Measurements from ENCODE around the gene UPB1.
A peak's percentile ranks its signal among the peaks of the same experiment; 100 is the strongest.
"Not testable (repeated sequence)": the region's sequence is repeated elsewhere in the genome, so short reads cannot be mapped to it uniquely, and the experiment has no call there.

Gene UPB1

DNA sequence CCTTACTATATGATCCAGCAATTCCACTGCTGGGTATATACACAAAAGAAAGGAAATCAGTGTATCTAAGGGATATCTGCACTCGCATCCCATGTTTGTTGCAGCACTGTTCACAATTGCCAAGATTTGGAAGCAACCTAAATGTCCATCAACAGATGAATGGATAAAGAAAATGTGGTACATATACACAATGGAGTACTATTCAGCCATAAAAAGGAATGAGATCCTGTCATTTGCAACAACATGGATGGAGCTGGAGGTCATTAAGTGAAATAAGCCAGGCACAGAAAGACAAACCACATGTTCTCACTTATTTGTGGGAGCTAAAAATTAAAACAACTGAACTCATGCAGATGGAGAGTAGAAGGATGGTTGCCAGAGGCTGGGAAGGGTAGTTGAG lies 5.7 kb upstream of the UPB1 start:
- not testable (repeated sequence) for H4K91ac ChIP-seq (ENCODE audit: low read depth, low read length, poor library complexity); H3K14ac ChIP-seq (ENCODE audit: low read length); H2AK5ac ChIP-seq (ENCODE audit: low read depth, low read length); H3K4ac ChIP-seq (ENCODE audit: low read length); H3K9ac ChIP-seq (ENCODE audit: low read depth, low read length, poor library complexity); DNase-seq (ENCODE audit: low spot score); H3K18ac ChIP-seq (ENCODE audit: low read length); H3K4me3 ChIP-seq (ENCODE audit: low read length in 2 of 2); H3K27ac ChIP-seq (replicated peaks; ENCODE audit: low read length); H2BK12ac ChIP-seq (ENCODE audit: low read length); H3K4me1 ChIP-seq (ENCODE audit: control insufficient read depth in 2 of 2, insufficient read depth in 1 of 2, low read depth in 1 of 2, low read length in 2 of 2); H3K36me3 ChIP-seq (replicated peaks in 1 of 2; ENCODE audit: control insufficient read depth in 2 of 2, insufficient read depth in 2 of 2, low read length in 2 of 2); H3K9me3 ChIP-seq (replicated peaks in 1 of 2; ENCODE audit: control insufficient read depth in 2 of 2, insufficient read depth in 1 of 2, low read depth in 1 of 2, low read length in 2 of 2); H3K4me2 ChIP-seq (ENCODE audit: insufficient read depth, low read length, poor library complexity, severe bottlenecking); H2BK15ac ChIP-seq (ENCODE audit: low read length); H2AFZ ChIP-seq (ENCODE audit: low read length); H2BK5ac ChIP-seq (ENCODE audit: low read length); H3K79me1 ChIP-seq (ENCODE audit: low read depth, low read length); H4K8ac ChIP-seq (ENCODE audit: low read depth, low read length); H2BK120ac ChIP-seq (ENCODE audit: low read depth, low read length); H3K23ac ChIP-seq (ENCODE audit: low read depth, low read length, poor library complexity)
- WGBS, 2 donors (ENCODE audit: extremely low coverage in 2 of 2, insufficient read length in 2 of 2, insufficient replicate concordance in 1 of 2) = no CpG with 5 or more reads among the region's 1 CpG
- peaks cover 3 to 18% (median 14%) of the 10 kb centered on the region in 3 experiments for H3K27me3 ChIP-seq (ENCODE audit: control insufficient read depth in 3 of 3, insufficient read depth in 3 of 3, low read depth in 1 of 3, low read length in 3 of 3)

- H3K23ac ChIP-seq (ENCODE audit: low read depth, low read length, poor library complexity) = no peak overlapping the region
- H3K4me1 ChIP-seq (ENCODE audit: control insufficient read depth in 2 of 2, insufficient read depth in 1 of 2, low read depth in 1 of 2, low read length in 2 of 2) = peaks cover 0 to 4% of the 10 kb centered on the region in 2 donors
- H3K14ac ChIP-seq (ENCODE audit: low read length) = no peak overlapping the region
- H2BK5ac ChIP-seq (ENCODE audit: low read length) = no peak overlapping the region
- no peak overlapping the region for H4K91ac ChIP-seq (ENCODE audit: low read depth, low read length, poor library complexity)
- no peak overlapping the region for H3K18ac ChIP-seq (ENCODE audit: low read length)
- H3K4ac ChIP-seq (ENCODE audit: low read length) = no peak overlapping the region
- DNase-seq (ENCODE audit: low spot score) = no peak
- no peak overlapping the region for H2AFZ ChIP-seq (ENCODE audit: low read length)
- H3K27me3 ChIP-seq (ENCODE audit: control insufficient read depth in 3 of 3, insufficient read depth in 3 of 3, low read depth in 1 of 3, low read length in 3 of 3) = peaks cover 17 to 46% (median 37%) of the 10 kb centered on the region in 3 experiments
- no CpG with 5 or more reads among the region's 3 CpGs for WGBS, 2 donors (ENCODE audit: extremely low coverage in 2 of 2, insufficient read length in 2 of 2, insufficient replicate concordance in 1 of 2)
- H2AK5ac ChIP-seq (ENCODE audit: low read depth, low read length) = no peak overlapping the region
- H3K79me1 ChIP-seq (ENCODE audit: low read depth, low read length) = peaks cover 2% of the 10 kb centered on the region
- no peak overlapping the region for H3K4me3 ChIP-seq (ENCODE audit: low read length in 2 of 2)
- H2BK12ac ChIP-seq (ENCODE audit: low read length) = no peak overlapping the region
- no peak overlapping the region for H2BK120ac ChIP-seq (ENCODE audit: low read depth, low read length)
- no peak overlapping the region for H2BK15ac ChIP-seq (ENCODE audit: low read length)
- no peak overlapping the region for H3K4me2 ChIP-seq (ENCODE audit: insufficient read depth, low read length, poor library complexity, severe bottlenecking)
- H3K9me3 ChIP-seq (replicated peaks in 1 of 2; ENCODE audit: control insufficient read depth in 2 of 2, insufficient read depth in 1 of 2, low read depth in 1 of 2, low read length in 2 of 2) = peaks cover 7 to 9% of the 10 kb centered on the region in 2 donors
- H3K9ac ChIP-seq (ENCODE audit: low read depth, low read length, poor library complexity) = no peak overlapping the region
- H4K8ac ChIP-seq (ENCODE audit: low read depth, low read length) = no peak overlapping the region
- H3K27ac ChIP-seq (replicated peaks; ENCODE audit: low read length) = no peak overlapping the region
- no peaks in the 10 kb centered on the region for H3K36me3 ChIP-seq (replicated peaks in 1 of 2; ENCODE audit: control insufficient read depth in 2 of 2, insufficient read depth in 2 of 2, low read length in 2 of 2)
Measured at GRCh38 chr22:24492391-24492790, 2.7 kb upstream of the UPB1 start.

- H3K36me3 ChIP-seq (replicated peaks in 1 of 2; ENCODE audit: control insufficient read depth in 2 of 2, insufficient read depth in 2 of 2, low read length in 2 of 2) = no peaks in the 10 kb centered on the region
- H4K91ac ChIP-seq (ENCODE audit: low read depth, low read length, poor library complexity) = no peak overlapping the region
- peak overlapping the region; percentile 73 for H3K4me2 ChIP-seq (ENCODE audit: insufficient read depth, low read length, poor library complexity, severe bottlenecking)
- H3K14ac ChIP-seq (ENCODE audit: low read length) = no peak overlapping the region
- H3K18ac ChIP-seq (ENCODE audit: low read length) = peak overlapping the region; percentile 94
- H2AK5ac ChIP-seq (ENCODE audit: low read depth, low read length) = peak overlapping the region; percentile 24
- peak overlapping the region; percentile 57 for H2AFZ ChIP-seq (ENCODE audit: low read length)
- peak overlapping the region; percentile 81 for H2BK15ac ChIP-seq (ENCODE audit: low read length)
- H2BK12ac ChIP-seq (ENCODE audit: low read length) = peak overlapping the region; percentile 41
- H3K23ac ChIP-seq (ENCODE audit: low read depth, low read length, poor library complexity) = peak overlapping the region; percentile 65
- H3K4me1 ChIP-seq (ENCODE audit: control insufficient read depth in 2 of 2, insufficient read depth in 1 of 2, low read depth in 1 of 2, low read length in 2 of 2) = peaks cover 0 to 4% of the 10 kb centered on the region in 2 donors
- peaks cover 2% of the 10 kb centered on the region for H3K79me1 ChIP-seq (ENCODE audit: low read depth, low read length)
- no peak overlapping the region for H3K27ac ChIP-seq (replicated peaks; ENCODE audit: low read length)
- WGBS, 2 donors (ENCODE audit: extremely low coverage in 2 of 2, insufficient read length in 2 of 2, insufficient replicate concordance in 1 of 2) = no CpG with 5 or more reads among the region's 21 CpGs
- H3K4me3 ChIP-seq (ENCODE audit: low read length in 2 of 2) = peak overlapping the region in 1 of 2 donors; percentile 58
- no peak overlapping the region for H3K4ac ChIP-seq (ENCODE audit: low read length)
- H2BK5ac ChIP-seq (ENCODE audit: low read length) = peak overlapping the region; percentile 35
- peak overlapping the region; percentile 82 for H4K8ac ChIP-seq (ENCODE audit: low read depth, low read length)
- no peak overlapping the region for H3K9ac ChIP-seq (ENCODE audit: low read depth, low read length, poor library complexity)
- no peak overlapping the region for H2BK120ac ChIP-seq (ENCODE audit: low read depth, low read length)
- H3K27me3 ChIP-seq (ENCODE audit: control insufficient read depth in 3 of 3, insufficient read depth in 3 of 3, low read depth in 1 of 3, low read length in 3 of 3) = peaks cover 17 to 64% (median 49%) of the 10 kb centered on the region in 3 experiments
- peaks cover 7 to 9% of the 10 kb centered on the region in 2 donors for H3K9me3 ChIP-seq (replicated peaks in 1 of 2; ENCODE audit: control insufficient read depth in 2 of 2, insufficient read depth in 1 of 2, low read depth in 1 of 2, low read length in 2 of 2)
- no peak for DNase-seq (ENCODE audit: low spot score)
Measured at GRCh38 chr22:24494167-24494527, 985 bp upstream of the UPB1 start.

DNA sequence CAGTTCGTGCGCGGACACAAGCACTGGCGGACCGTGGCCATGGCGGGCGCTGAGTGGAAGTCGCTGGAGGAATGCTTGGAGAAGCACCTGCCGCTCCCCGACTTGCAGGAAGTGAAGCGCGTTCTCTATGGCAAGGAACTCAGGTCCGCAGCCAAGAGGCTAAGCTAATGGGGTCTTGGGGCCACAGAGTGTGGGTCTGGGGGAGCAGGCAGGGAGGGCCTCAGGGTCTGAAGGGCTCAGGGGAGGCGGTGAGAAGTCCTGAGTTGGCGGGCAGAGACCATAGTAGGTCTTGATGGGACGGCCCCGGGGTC lies 188 bp downstream of the UPB1 start:
- peak overlapping the region; percentile 94 for H3K14ac ChIP-seq (ENCODE audit: low read length)
- H2BK15ac ChIP-seq (ENCODE audit: low read length) = no peak overlapping the region
- H3K23ac ChIP-seq (ENCODE audit: low read depth, low read length, poor library complexity) = peak overlapping the region; percentile 75
- H2AK5ac ChIP-seq (ENCODE audit: low read depth, low read length) = peak overlapping the region; percentile 94
- H3K27me3 ChIP-seq (ENCODE audit: control insufficient read depth in 3 of 3, insufficient read depth in 3 of 3, low read depth in 1 of 3, low read length in 3 of 3) = peaks cover 17 to 75% (median 55%) of the 10 kb centered on the region in 3 experiments
- no peak overlapping the region for H4K8ac ChIP-seq (ENCODE audit: low read depth, low read length)
- H2BK5ac ChIP-seq (ENCODE audit: low read length) = no peak overlapping the region
- peaks cover 2% of the 10 kb centered on the region for H3K79me1 ChIP-seq (ENCODE audit: low read depth, low read length)
- WGBS, 2 donors (ENCODE audit: extremely low coverage in 2 of 2, insufficient read length in 2 of 2, insufficient replicate concordance in 1 of 2) = no CpG with 5 or more reads among the region's 17 CpGs
- no peak overlapping the region for H2AFZ ChIP-seq (ENCODE audit: low read length)
- DNase-seq (ENCODE audit: low spot score) = no peak
- no peak overlapping the region for H3K27ac ChIP-seq (replicated peaks; ENCODE audit: low read length)
- H3K4me1 ChIP-seq (ENCODE audit: control insufficient read depth in 2 of 2, insufficient read depth in 1 of 2, low read depth in 1 of 2, low read length in 2 of 2) = peaks cover 7 to 9% of the 10 kb centered on the region in 2 donors
- H3K9me3 ChIP-seq (replicated peaks in 1 of 2; ENCODE audit: control insufficient read depth in 2 of 2, insufficient read depth in 1 of 2, low read depth in 1 of 2, low read length in 2 of 2) = peaks cover 7 to 9% of the 10 kb centered on the region in 2 donors
- H3K36me3 ChIP-seq (replicated peaks in 1 of 2; ENCODE audit: control insufficient read depth in 2 of 2, insufficient read depth in 2 of 2, low read length in 2 of 2) = no peaks in the 10 kb centered on the region
- no peak overlapping the region for H3K4me3 ChIP-seq (ENCODE audit: low read length in 2 of 2)
- H2BK120ac ChIP-seq (ENCODE audit: low read depth, low read length) = no peak overlapping the region
- no peak overlapping the region for H3K4ac ChIP-seq (ENCODE audit: low read length)
- H3K4me2 ChIP-seq (ENCODE audit: insufficient read depth, low read length, poor library complexity, severe bottlenecking) = no peak overlapping the region
- H2BK12ac ChIP-seq (ENCODE audit: low read length) = no peak overlapping the region
- H3K9ac ChIP-seq (ENCODE audit: low read depth, low read length, poor library complexity) = no peak overlapping the region
- peak overlapping the region; percentile 94 for H3K18ac ChIP-seq (ENCODE audit: low read length)
- H4K91ac ChIP-seq (ENCODE audit: low read depth, low read length, poor library complexity) = no peak overlapping the region
